Breast epithelium (tissue), 3 donors: ENCODE data around the gene ANTXR2.

Experiments
- POLR2AphosphoS5 ChIP-seq, 3 donors: sonication (generic); formaldehyde crosslinking; IDR thresholded peaks; one replicate each; pipeline ENCODE4 v1.6.1; 2017; ENCODE audit warnings: antibody characterized with exemption in 3 of 3
- TF ChIP-seq, protein P1 (sequence below), 3 donors: fragments of 450-650 bp; IDR thresholded peaks; one replicate each; pipeline ENCODE4 v1.5.1; 2016 to 2017; ENCODE audit warnings: antibody characterized with exemption in 3 of 3, mild to moderate bottlenecking in 3 of 3, moderate library complexity in 3 of 3

- TF ChIP-seq, protein P1, sequence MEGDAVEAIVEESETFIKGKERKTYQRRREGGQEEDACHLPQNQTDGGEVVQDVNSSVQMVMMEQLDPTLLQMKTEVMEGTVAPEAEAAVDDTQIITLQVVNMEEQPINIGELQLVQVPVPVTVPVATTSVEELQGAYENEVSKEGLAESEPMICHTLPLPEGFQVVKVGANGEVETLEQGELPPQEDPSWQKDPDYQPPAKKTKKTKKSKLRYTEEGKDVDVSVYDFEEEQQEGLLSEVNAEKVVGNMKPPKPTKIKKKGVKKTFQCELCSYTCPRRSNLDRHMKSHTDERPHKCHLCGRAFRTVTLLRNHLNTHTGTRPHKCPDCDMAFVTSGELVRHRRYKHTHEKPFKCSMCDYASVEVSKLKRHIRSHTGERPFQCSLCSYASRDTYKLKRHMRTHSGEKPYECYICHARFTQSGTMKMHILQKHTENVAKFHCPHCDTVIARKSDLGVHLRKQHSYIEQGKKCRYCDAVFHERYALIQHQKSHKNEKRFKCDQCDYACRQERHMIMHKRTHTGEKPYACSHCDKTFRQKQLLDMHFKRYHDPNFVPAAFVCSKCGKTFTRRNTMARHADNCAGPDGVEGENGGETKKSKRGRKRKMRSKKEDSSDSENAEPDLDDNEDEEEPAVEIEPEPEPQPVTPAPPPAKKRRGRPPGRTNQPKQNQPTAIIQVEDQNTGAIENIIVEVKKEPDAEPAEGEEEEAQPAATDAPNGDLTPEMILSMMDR (IDR thresholded peaks at IDR 0.05), result no peak
- no peak for TF ChIP-seq POLR2AphosphoS5 (IDR thresholded peaks at IDR 0.05)
Measured at GRCh38 chr4:80071604-80072227, 1.3 kb downstream of the ANTXR2 start.
